ENCODE results near the gene PAXX. TPM values are rescaled to one million over a fixed set of nuclear protein-coding genes. Genes with fewer than 3 reads are reported as not detected.

PAXX gene
- total and polyA plus RNA-seq, 9 of the 15 experiments (the other 6 are each of a cell fraction or from before 2014, with no cell fraction given) = 1.2 to 175 (median 38.5) TPM

GRCh38 chr9:136944519-136945332 lies 47.5 kb upstream of the PAXX start, which contains the start of the genes C8G and FBXW5 (continued):
- TF ChIP-seq MGA (IDR thresholded peaks at IDR 0.05) (no peak; the same call in 1 of the 2 replicates), KLF16 (IDR thresholded peaks at IDR 0.05) (0 out of 2 replicates have a peak, but pooled peaks have one; percentile 20), NFYB (IDR thresholded peaks at IDR 0.05; ENCODE audit: extremely low read depth, insufficient read length) (no peak), ZBTB8A (IDR thresholded peaks at IDR 0.05; ENCODE audit: partially characterized antibody) (no peak), HEY1 (CRISPR knock-in tag; IDR thresholded peaks at IDR 0.05; ENCODE audit: borderline replicate concordance) (no peak), STAT5B (CRISPR knock-in tag; IDR thresholded peaks at IDR 0.05) (no peak), ZNF133 (CRISPR knock-in tag; IDR thresholded peaks at IDR 0.05) (no peak), NR1H2 (CRISPR knock-in tag; IDR thresholded peaks at IDR 0.05) (0 out of 2 replicates have a peak, but pooled peaks have one; percentile 72), SAP30 (IDR thresholded peaks at IDR 0.05; ENCODE audit: borderline replicate concordance, insufficient read depth, low read depth, low read length, poor library complexity, severe bottlenecking) (no peak), LEF1 (IDR thresholded peaks at IDR 0.05) (peak; percentile 75), SLC30A9 (CRISPR knock-in tag; IDR thresholded peaks at IDR 0.05) (no peak), ZFP91 (CRISPR knock-in tag; IDR thresholded peaks at IDR 0.05) (no peak)

All from K562 (cell line).